Nephron (organoid): ENCODE results near the gene RAB31.
A peak's percentile ranks its signal among the peaks of the same experiment; 100 is the strongest.

Source experiments
- H3K27ac Mint-ChIP-seq, 3 experiments: 2 replicates each; pipeline ENCODE4 v1.8.0; 2020; ENCODE audit warnings: mixed read lengths in 3 of 3, mild to moderate bottlenecking in 2 of 3, moderate library complexity in 1 of 3
- H3K27me3 Mint-ChIP-seq: 2 replicates; pipeline ENCODE4 v1.8.0; 2021; ENCODE audit warnings: low read depth, mild to moderate bottlenecking, moderate library complexity, mixed read lengths
- H3K36me3 Mint-ChIP-seq: 2 replicates; pipeline ENCODE4 v1.8.0; 2020; ENCODE audit warnings: low read depth, mixed read lengths
- H3K4me1 Mint-ChIP-seq: 2 replicates; pipeline ENCODE4 v1.8.0; 2020; ENCODE audit warnings: mixed read lengths
- H3K4me3 Mint-ChIP-seq, 3 experiments: 2 replicates each; pipeline ENCODE4 v1.8.0; 2020; ENCODE audit warnings: mild to moderate bottlenecking in 3 of 3, mixed read lengths in 3 of 3, moderate library complexity in 2 of 3
- H3K9me3 Mint-ChIP-seq: 2 replicates; pipeline ENCODE4 v1.8.0; 2020; ENCODE audit warnings: mixed read lengths
- CTCF ChIP-seq, 3 experiments: fragments of 200-600 bp; sonication (generic); IDR thresholded peaks; one replicate each; pipeline ENCODE4 v1.5.0; 2021; ENCODE audit warnings: antibody characterized with exemption in 3 of 3; ENCODE audit not compliant: unreplicated experiment in 3 of 3

The RAB31 gene

GRCh38 chr18:9870431-9871008, 162.4 kb downstream of the RAB31 start:
- Mint-ChIP-seq H3K9me3 (peaks cover 13% of the 10 kb centered on the region), H3K27me3 (no peaks in the 10 kb centered on the region), H3K4me3 (no peak overlapping the region)

DNA sequence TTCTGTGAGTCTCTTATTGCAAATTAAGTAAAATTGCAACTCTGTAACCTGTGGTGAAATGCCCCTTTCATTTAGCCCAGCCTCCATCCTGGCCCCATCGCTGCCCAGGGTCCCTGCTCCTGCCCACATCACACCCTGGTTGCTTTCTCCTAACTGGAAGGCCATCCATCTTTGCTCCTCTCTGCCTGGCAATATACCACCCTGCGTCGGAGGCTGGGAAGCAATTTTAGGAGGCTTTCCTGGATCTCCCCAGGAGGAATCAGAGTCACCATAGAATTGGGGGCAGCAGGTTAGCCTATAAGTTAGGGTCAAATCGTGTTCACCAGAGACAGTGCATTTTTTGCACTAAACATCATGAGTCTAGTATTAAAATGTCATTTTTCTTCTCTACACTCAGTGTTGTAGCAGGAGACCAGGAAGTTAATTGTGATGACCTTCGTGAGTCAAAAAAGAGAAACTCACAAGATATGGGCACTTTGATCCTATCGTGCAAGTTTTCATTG, 163.2 kb downstream of the RAB31 start:
- no peaks in the 10 kb centered on the region for H3K27me3 Mint-ChIP-seq
- TF ChIP-seq CTCF (IDR thresholded peaks at IDR 0.05; ENCODE audit: unreplicated experiment in 3 of 3), result no peak
- no peaks in the 10 kb centered on the region for H3K36me3 Mint-ChIP-seq
- peak overlapping the region in 1 of 3 experiments; percentile 23 for H3K27ac Mint-ChIP-seq
- peaks cover 5% of the 10 kb centered on the region for H3K9me3 Mint-ChIP-seq
- H3K4me1 Mint-ChIP-seq, result peaks cover 19% of the 10 kb centered on the region
- H3K4me3 Mint-ChIP-seq, result no peak overlapping the region

More at GRCh38 chr18:9870431-9871008, 162.4 kb downstream of the RAB31 start:
- no peak for TF ChIP-seq CTCF (IDR thresholded peaks at IDR 0.05; ENCODE audit: unreplicated experiment in 3 of 3)
- Mint-ChIP-seq H3K4me1 (peaks cover 19% of the 10 kb centered on the region), H3K27ac (peak overlapping the region in 2 of 3 experiments; percentile 23 to 46), H3K36me3 (peaks cover 5% of the 10 kb centered on the region)

GRCh38 chr18:9872823-9873222, 164.7 kb downstream of the RAB31 start:
- Mint-ChIP-seq H3K4me3 (no peak overlapping the region), H3K9me3 (no peaks in the 10 kb centered on the region), H3K27ac (no peak overlapping the region), H3K36me3 (no peaks in the 10 kb centered on the region), H3K27me3 (no peaks in the 10 kb centered on the region), H3K4me1 (peaks cover 29% of the 10 kb centered on the region)
- no peak for TF ChIP-seq CTCF (IDR thresholded peaks at IDR 0.05; ENCODE audit: unreplicated experiment in 3 of 3)

DNA sequence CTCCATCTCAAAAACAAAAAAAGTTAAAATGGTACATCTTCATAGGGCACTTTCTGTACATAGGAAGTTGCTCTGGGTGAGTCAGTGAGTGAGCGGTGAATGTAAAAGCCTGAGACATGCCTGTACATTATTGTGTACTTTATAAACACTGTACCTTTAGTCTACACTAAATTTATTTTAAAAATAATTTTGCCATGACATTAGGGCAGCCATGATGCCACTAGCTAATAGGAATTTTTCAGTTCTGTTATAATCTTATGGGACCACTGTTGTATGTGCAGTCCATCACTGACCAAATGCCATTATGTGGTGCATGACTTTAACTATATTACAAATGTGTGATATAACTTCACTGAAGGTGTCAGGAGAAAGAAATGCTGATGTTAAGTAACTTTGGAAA, 166.6 kb downstream of the RAB31 start:
- no peak overlapping the region for H3K27ac Mint-ChIP-seq
- H3K4me3 Mint-ChIP-seq, result no peak overlapping the region
- H3K9me3 Mint-ChIP-seq, result no peaks in the 10 kb centered on the region
- H3K4me1 Mint-ChIP-seq, result peaks cover 23% of the 10 kb centered on the region
- no peaks in the 10 kb centered on the region for H3K36me3 Mint-ChIP-seq
- TF ChIP-seq CTCF (IDR thresholded peaks at IDR 0.05; ENCODE audit: unreplicated experiment in 3 of 3), result no peak
- H3K27me3 Mint-ChIP-seq, result no peaks in the 10 kb centered on the region

GRCh38 chr18:9876212-9876866, 168.2 kb downstream of the RAB31 start:
- H3K27ac Mint-ChIP-seq, result peak overlapping the region in 2 of 3 experiments; percentile 85 to 86
- TF ChIP-seq CTCF (IDR thresholded peaks at IDR 0.05; ENCODE audit: unreplicated experiment in 3 of 3), result no peak
- H3K36me3 Mint-ChIP-seq, result no peaks in the 10 kb centered on the region
- H3K4me3 Mint-ChIP-seq, result no peak overlapping the region
- no peaks in the 10 kb centered on the region for H3K27me3 Mint-ChIP-seq
- H3K4me1 Mint-ChIP-seq, result peaks cover 10% of the 10 kb centered on the region
- no peaks in the 10 kb centered on the region for H3K9me3 Mint-ChIP-seq
